Esophagus muscularis mucosa (tissue), 4 donors: ENCODE data around the gene C8G. TPM values are rescaled to one million over a fixed set of nuclear protein-coding genes. Genes with fewer than 3 reads are reported as not detected.

ENCODE experiments used
- DNase-seq: peaks from one replicate; pipeline ENCODE4 v3.0.0-alpha.2; 2017; ENCODE audit errors: extremely low spot score
- H3K27ac ChIP-seq, 4 donors: fragments of 200-600 bp; sonication (generic); replicated peaks in 1 of 4; 1 replicate in 3 of 4; 2 replicates in 1 of 4; pipeline ENCODE4 v1.5.1; 2016 to 2019; ENCODE audit warnings: mild to moderate bottlenecking in 1 of 4
- H3K27me3 ChIP-seq, 4 donors: fragments of 200-600 bp; sonication (generic); one replicate each; pipeline versions ENCODE4 v1.5.1 to v1.6.0; 2016 to 2019
- H3K36me3 ChIP-seq, 4 donors: fragments of 200-600 bp; sonication (generic); one replicate each; pipeline ENCODE4 v1.5.1; 2016 to 2019
- H3K4me1 ChIP-seq, 4 donors: fragments of 200-600 bp; sonication (generic); one replicate each; pipeline ENCODE4 v1.5.1; 2016 to 2019
- H3K4me3 ChIP-seq, 4 donors: fragments of 200-600 bp; sonication (generic); 1 replicate in 2 of 4; 2 replicates in 2 of 4; pipeline ENCODE4 v1.5.1; 2016 to 2019; ENCODE audit warnings: mild to moderate bottlenecking in 4 of 4, moderate library complexity in 1 of 4
- H3K9me3 ChIP-seq, 4 donors: fragments of 200-600 bp; sonication (generic); 1 replicate in 3 of 4; 2 replicates in 1 of 4; pipeline ENCODE4 v1.5.1; 2016 to 2019
- EP300 ChIP-seq: sonication (generic); formaldehyde crosslinking; IDR thresholded peaks from one replicate; pipeline ENCODE4 v1.6.1; 2017; ENCODE audit warnings: antibody characterized with exemption
- POLR2A ChIP-seq: fragments of 450-650 bp; IDR thresholded peaks from one replicate; pipeline ENCODE4 v1.6.1; 2017; ENCODE audit warnings: antibody characterized with exemption, moderate library complexity, mild to moderate bottlenecking, low read depth
- POLR2AphosphoS5 ChIP-seq, 2 donors: sonication (generic); formaldehyde crosslinking; IDR thresholded peaks; one replicate each; pipeline ENCODE4 v1.6.1; 2017; ENCODE audit warnings: antibody characterized with exemption in 2 of 2
- WGBS: methylation state at CpG from one replicate; pipeline ENCODE4 v1.1.5; 2018; 5-methylcytosine and 5-hydroxymethylcytosine counted together
- intact Hi-C: fragments of 100-400 bp; cut with DNase I; formaldehyde crosslinking; loops from one replicate; pipeline ENCODE4 v1.15.1; 2023
- total RNA-seq, 4 donors: library from RNA; depleted of rRNA; stranded (reverse); fragments of >200 nt; gene quantifications; one replicate each; pipeline versions ENCODE4 v1.1.0 to v1.2.1, GENCODE V29; 2016
- TF ChIP-seq, protein P1 (sequence below), 3 experiments: fragments of 200-600 bp in 2 of 3; fragments of 450-650 bp in 1 of 3; sonication (generic) in 2 of 3; IDR thresholded peaks; one replicate each; pipeline ENCODE4 v1.5.1; 2017 to 2019; ENCODE audit warnings: antibody characterized with exemption in 3 of 3, mild to moderate bottlenecking in 2 of 3, moderate library complexity in 1 of 3

Gene C8G
- total RNA-seq, 4 donors from 2014 or later, result not detected

DNA sequence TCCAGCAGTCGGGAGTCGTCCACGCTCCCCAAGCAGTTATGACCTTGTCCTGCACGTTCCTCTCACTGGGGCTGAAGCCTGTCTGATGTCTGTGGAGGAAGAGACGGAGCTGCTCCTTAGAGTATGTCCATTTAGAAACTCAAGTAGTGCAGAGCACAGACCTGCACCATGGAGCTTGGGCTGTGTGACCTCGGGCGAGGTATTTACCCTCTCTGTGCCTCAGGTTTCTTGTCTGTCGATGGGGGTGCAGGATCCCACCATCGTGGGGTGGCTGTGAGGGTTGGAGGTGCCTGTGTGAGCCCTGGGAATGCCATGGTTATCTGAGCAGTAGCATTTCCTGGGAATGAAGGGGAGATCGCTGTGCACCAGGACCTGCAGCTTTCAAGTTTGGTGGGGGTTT, 44.5 kb upstream of the C8G start:
- intact Hi-C loops, result no loop called here
- Histone ChIP-seq H3K27me3 (no peaks in the 10 kb centered on the region), H3K4me1 (peaks cover 29 to 36% (median 35%) of the 10 kb centered on the region in 4 donors), H3K4me3 (no peak overlapping the region), H3K27ac (peak overlapping the region in 2 of 4 donors; percentile 66 to 75), H3K36me3 (peaks cover 8 to 26% (median 24%) of the 10 kb centered on the region in 4 donors), H3K9me3 (no peaks in the 10 kb centered on the region)
- WGBS, result 91% methylated on average over 8 of the region's 10 CpGs
- no peak for DNase-seq
- TF ChIP-seq POLR2AphosphoS5 (IDR thresholded peaks at IDR 0.05), result no peak
- no peak for TF ChIP-seq POLR2A
- no peak for TF ChIP-seq EP300
- TF ChIP-seq, protein P1, sequence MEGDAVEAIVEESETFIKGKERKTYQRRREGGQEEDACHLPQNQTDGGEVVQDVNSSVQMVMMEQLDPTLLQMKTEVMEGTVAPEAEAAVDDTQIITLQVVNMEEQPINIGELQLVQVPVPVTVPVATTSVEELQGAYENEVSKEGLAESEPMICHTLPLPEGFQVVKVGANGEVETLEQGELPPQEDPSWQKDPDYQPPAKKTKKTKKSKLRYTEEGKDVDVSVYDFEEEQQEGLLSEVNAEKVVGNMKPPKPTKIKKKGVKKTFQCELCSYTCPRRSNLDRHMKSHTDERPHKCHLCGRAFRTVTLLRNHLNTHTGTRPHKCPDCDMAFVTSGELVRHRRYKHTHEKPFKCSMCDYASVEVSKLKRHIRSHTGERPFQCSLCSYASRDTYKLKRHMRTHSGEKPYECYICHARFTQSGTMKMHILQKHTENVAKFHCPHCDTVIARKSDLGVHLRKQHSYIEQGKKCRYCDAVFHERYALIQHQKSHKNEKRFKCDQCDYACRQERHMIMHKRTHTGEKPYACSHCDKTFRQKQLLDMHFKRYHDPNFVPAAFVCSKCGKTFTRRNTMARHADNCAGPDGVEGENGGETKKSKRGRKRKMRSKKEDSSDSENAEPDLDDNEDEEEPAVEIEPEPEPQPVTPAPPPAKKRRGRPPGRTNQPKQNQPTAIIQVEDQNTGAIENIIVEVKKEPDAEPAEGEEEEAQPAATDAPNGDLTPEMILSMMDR (IDR thresholded peaks at IDR 0.05), result no peak

DNA sequence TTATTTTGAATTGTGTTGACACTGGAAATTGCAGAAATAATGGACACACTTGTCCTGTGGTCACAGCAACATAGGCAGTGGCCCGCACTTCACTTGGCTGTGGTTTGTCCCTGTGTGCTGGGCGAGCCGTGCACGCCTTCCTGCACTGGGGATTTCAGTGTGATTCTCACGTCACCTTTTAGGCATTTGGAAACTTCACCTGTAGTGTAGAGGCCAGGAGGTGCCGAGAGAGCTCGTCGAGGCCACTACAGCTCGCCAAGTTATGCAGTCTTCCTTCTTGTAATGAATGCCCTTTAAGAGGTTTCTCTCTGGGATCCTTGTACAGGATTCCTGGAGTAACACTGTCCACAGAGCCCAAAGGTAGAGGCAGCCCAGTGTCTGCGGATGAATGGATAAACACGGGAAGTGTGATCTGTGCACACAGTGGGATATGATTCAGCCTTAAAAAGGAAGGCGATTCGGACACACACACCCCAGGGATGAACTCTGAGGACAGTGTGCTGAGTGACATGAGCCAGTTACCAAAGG, 44.0 kb upstream of the C8G start:
- Histone ChIP-seq H3K27ac (peak overlapping the region; percentile 61 to 75 (median 68)), H3K9me3 (no peaks in the 10 kb centered on the region)

DNA sequence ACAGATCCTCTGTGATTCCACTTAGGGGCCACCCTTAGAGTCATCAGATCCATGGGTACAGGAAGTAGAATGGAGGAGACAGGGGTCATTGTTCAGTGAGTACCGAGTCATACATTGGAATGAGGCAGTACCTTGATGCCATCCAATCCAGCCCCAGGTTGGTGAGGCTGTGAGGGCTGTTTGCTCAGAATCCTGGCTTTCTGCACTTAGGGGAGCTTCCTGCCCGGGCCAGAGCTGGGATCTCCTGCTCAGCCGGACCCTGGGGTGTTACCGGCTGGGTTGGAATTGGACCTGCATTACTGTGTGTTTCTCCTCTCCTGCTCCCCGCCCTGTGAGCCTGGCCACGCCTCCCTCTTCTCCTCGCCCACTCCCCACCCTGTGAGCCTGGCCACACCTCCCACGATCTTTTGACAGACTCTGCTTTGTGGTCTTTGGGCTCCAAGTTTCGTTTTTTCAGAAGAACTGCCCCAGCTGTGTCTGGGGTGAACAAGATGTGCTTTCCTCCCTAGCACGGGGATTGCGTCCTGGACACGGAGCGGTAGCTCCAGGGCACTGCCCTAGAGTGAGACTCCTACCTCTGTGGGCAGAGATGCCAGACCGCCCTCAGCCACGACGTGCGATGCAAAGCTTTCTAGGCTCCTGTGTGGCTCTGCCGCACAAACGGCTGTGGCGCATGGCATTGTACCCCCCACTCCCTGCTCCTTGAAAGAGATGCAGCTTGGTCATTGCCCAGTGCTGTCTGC, 43.4 kb upstream of the C8G start:
- WGBS, result 45% methylated on average over 16 of the region's 20 CpGs
- no peak for DNase-seq
- intact Hi-C loops, result no loop called here
- H3K36me3 ChIP-seq, result peaks cover 8 to 34% (median 28%) of the 10 kb centered on the region in 4 donors
- H3K27ac ChIP-seq, result peak overlapping the region; percentile 61 to 75 (median 68)
- H3K4me3 ChIP-seq, result peak overlapping the region; percentile 5 to 27 (median 20)
- peaks cover 29 to 36% (median 35%) of the 10 kb centered on the region in 4 donors for H3K4me1 ChIP-seq
- no peaks in the 10 kb centered on the region for H3K9me3 ChIP-seq
- no peaks in the 10 kb centered on the region for H3K27me3 ChIP-seq
- TF ChIP-seq, protein P1 (IDR thresholded peaks at IDR 0.05), result no peak
- TF ChIP-seq EP300 (no peak), POLR2A (no peak), POLR2AphosphoS5 (IDR thresholded peaks at IDR 0.05) (no peak)

More for the DNA sequence above, 44.0 kb upstream of the C8G start:
- Histone ChIP-seq H3K27me3 (no peaks in the 10 kb centered on the region), H3K4me1 (peaks cover 29 to 36% (median 35%) of the 10 kb centered on the region in 4 donors), H3K4me3 (no peak overlapping the region), H3K36me3 (peaks cover 8 to 28% (median 25%) of the 10 kb centered on the region in 4 donors)
- 65% methylated on average over 12 of the region's 13 CpGs for WGBS
- intact Hi-C loops, result no loop called here
- TF ChIP-seq EP300, result no peak
- TF ChIP-seq POLR2AphosphoS5 (IDR thresholded peaks at IDR 0.05), result no peak
- TF ChIP-seq POLR2A, result no peak
- TF ChIP-seq, protein P1 (IDR thresholded peaks at IDR 0.05), result no peak
- DNase-seq, result no peak

DNA sequence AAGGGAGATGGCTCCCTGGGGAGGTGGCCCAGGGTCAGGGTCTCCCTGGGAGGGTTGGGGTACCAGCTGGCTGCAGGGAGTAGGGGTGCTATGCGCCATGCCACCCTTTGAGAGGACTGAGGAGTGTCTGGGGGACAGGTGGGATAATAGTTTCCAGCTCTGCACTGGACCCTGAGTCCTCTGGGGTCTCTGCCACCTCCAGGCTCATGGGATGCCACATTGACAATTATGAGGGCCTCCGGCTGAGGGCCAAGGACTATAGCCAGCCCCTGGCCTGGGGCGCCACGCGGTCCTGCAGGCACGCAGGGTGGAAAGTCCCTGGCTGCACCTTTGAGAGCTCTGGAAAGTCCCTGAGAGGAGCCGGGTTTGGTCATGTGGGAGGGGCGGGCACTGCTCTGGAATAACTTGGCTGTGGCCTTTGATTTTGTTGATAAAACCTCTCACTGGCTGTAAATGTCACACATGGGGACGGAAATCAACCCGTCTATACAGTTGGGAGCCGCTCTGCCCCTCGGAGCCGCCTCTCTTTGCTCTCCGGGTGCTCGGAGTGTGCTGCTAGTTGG, 42.7 kb upstream of the C8G start:
- Histone ChIP-seq H3K4me1 (peaks cover 29 to 36% (median 35%) of the 10 kb centered on the region in 4 donors), H3K27ac (peak overlapping the region; percentile 61 to 75 (median 68)), H3K36me3 (peaks cover 8 to 41% (median 32%) of the 10 kb centered on the region in 4 donors), H3K27me3 (no peaks in the 10 kb centered on the region), H3K4me3 (peak overlapping the region; percentile 5 to 27 (median 20)), H3K9me3 (no peaks in the 10 kb centered on the region)
- no peak for DNase-seq
- WGBS, result 11% methylated on average over 13 of the region's 15 CpGs
- TF ChIP-seq POLR2AphosphoS5 (IDR thresholded peaks at IDR 0.05) (peak in 1 of 2 donors; percentile 58), EP300 (no peak)
- TF ChIP-seq, protein P1 (IDR thresholded peaks at IDR 0.05), result no peak
- intact Hi-C loops, result no loop called here
